HG03469 (cell line): ENCODE data around the gene CD99.

Source experiments
- ATAC-seq: cut with Tn5 transposase; IDR thresholded peaks from one replicate; pipeline ENCODE4 v1.9.1; 2021; ENCODE audit warnings: mild to moderate bottlenecking, moderate library complexity, moderate number of reproducible peaks; ENCODE audit not compliant: unreplicated experiment

Gene CD99

GRCh38 chrX:2697741-2698299, 6.7 kb downstream of the CD99 start:
- ATAC-seq: no peak

GRCh38 chrX:2698604-2699003, 7.5 kb downstream of the CD99 start:
- ATAC-seq: no peak

GRCh38 chrX:2699959-2700358, 8.9 kb downstream of the CD99 start:
- no peak for ATAC-seq

GRCh38 chrX:2700405-2701320, 9.6 kb downstream of the CD99 start:
- no peak for ATAC-seq

- peak; percentile 30 for ATAC-seq
These were observed 10.5 kb downstream of the CD99 start for GRCh38 chrX:2701600-2701999.

GRCh38 chrX:2703991-2704369, 12.9 kb downstream of the CD99 start:
- ATAC-seq: no peak

GRCh38 chrX:2705046-2705832, 14.1 kb downstream of the CD99 start:
- no peak for ATAC-seq

GRCh38 chrX:2707334-2707760, 16.3 kb downstream of the CD99 start:
- peak; percentile 91 for ATAC-seq

GRCh38 chrX:2708021-2708420, 16.9 kb downstream of the CD99 start:
- no peak for ATAC-seq

GRCh38 chrX:2708592-2709188, 17.6 kb downstream of the CD99 start:
- ATAC-seq: no peak

- no peak for ATAC-seq
These were observed 18.5 kb downstream of the CD99 start for GRCh38 chrX:2709556-2709955.

GRCh38 chrX:2710041-2710840, 19.1 kb downstream of the CD99 start:
- ATAC-seq: no peak

- ATAC-seq: no peak
These were observed 20.3 kb downstream of the CD99 start for GRCh38 chrX:2711441-2711840.

- no peak for ATAC-seq
These were observed 21.3 kb downstream of the CD99 start for GRCh38 chrX:2712428-2712827.

GRCh38 chrX:2712890-2713840, 22.1 kb downstream of the CD99 start:
- ATAC-seq: no peak

GRCh38 chrX:2714551-2714950, 23.5 kb downstream of the CD99 start:
- no peak for ATAC-seq

- no peak for ATAC-seq
These were observed 24.0 kb downstream of the CD99 start for GRCh38 chrX:2715066-2715600.

- ATAC-seq: no peak
These were observed 26.2 kb downstream of the CD99 start for GRCh38 chrX:2717312-2717711.

GRCh38 chrX:2718821-2719220, 27.7 kb downstream of the CD99 start:
- no peak for ATAC-seq
